Dermis microvascular lymphatic vessel endothelial cell (primary cell): Measurements from ENCODE around the gene SLC25A14. TPM values are rescaled to one million over a fixed set of nuclear protein-coding genes. Genes with fewer than 3 reads are reported as not detected.

Experiments used
- DNase-seq, 2 donors: peaks; one replicate each; pipeline versions ENCODE4 v3.0.0 to v3.0.0-alpha.2; 2010; ENCODE audit warnings: low read depth in 2 of 2
- total RNA-seq: library from RNA; depleted of rRNA; stranded (reverse); fragments of >200 nt; gene quantifications from 2 replicates; pipeline ENCODE4 v1.2.1, GENCODE V29; 2014

SLC25A14 gene
- total RNA-seq, 1 donor from 2014 or later = 6.4 TPM

DNA sequence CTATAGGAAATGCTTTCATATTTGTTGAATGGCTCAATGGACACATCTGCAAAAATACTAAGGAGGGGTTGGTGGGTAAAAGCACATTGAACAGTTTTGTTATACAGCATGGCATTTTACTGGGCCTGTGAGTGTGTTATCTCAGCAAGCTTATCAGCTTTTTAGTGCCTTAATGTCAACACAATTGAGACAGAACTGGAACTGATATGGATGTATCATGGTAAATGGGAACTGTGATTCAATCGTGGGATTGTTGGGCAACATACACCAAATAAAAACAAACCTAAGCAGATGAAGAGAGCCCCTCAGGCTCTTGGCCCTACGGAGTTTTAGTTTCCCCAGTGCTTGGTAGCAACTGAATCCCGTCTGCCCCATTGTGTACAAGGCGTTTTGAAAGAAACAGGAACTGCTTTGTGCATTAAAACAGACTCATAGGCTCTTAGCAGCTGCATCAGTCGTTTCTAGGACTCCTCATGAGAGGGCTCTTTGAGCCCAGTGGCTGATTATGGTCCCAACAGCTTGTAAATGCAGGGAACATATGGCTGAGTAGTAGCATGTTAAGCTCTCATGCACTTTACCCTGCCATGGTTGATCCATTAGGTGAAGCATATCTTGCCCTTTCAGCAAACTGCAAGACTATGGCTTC is 38.4 kb downstream of the SLC25A14 start:
- DNase-seq = no peak

DNA sequence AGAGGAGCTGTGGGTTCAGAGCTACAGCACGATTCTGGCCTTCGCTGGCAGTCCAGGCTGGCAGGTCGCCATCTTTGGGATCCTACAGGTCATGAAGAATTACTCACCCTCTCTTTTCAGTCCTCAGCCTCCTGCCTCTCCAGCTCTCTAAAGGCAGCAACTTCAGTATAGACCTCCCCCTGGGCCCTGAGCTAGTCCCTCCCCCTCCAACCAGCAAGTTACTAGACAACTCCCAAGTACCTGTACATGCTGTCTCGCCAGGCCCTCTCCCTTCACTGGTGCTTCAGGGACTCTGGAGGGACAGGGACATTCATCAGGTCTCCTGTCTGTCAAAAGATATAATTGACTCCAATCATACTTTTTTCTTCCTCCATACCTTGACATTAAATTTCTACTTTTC is 45.8 kb downstream of the SLC25A14 start, which contains the start of gene GPR119:
Gene GPR119, minus strand, starts transcription at position 155 of the 400 bp plus-strand sequence. CDS start 227 bp downstream, outside the sequence.
- no peak for DNase-seq

DNA sequence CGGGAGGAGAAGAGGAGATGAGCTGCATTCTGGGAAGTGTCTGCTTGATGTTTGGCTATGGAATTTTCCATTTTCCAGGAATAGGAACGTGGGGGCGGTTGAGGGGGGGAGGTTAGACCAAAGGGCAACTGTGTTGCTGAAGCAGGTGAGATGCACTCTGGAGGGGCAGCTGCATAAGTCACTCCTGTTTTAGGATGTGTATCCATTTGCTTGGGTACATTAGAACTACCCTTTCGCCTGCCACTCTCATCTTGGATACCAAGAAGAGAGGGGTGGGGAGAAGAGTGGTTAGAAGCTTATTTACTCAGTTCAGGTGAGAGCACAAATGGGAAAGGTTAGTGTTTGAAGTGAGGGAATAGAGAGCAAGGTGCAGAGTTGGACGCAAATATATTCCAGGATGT is 46.7 kb downstream of the SLC25A14 start:
- no peak for DNase-seq

DNA sequence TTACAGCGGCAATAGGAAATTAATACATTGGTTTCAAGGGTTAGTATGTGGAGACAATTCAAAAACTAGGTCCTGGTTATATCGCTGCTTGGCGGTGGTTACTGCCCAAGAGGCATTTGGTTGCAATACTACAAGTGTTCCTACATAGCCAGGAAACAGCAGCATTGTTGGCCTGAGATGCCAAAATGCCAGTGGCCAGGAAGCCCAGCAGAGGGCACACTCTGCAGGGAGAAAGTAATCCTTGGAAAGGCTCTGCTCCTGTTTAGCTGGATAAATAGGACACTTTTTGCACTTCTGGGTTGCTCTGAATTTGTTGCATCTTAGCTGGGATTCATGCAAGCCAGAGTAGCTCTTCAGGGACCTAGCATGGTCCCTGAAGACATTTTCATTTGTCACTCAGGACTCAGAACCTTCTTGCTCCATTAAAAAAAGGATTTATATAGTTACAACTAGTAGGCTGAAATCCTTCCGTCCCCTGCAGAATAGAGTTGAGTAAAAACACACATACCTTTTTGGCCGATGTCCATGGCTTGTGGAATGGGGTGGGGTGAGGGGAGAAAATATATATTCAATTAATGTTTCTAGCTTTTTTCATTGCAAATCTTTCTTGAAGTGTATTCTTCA is 53.8 kb downstream of the SLC25A14 start:
- DNase-seq = peak; percentile 12 to 44

DNA sequence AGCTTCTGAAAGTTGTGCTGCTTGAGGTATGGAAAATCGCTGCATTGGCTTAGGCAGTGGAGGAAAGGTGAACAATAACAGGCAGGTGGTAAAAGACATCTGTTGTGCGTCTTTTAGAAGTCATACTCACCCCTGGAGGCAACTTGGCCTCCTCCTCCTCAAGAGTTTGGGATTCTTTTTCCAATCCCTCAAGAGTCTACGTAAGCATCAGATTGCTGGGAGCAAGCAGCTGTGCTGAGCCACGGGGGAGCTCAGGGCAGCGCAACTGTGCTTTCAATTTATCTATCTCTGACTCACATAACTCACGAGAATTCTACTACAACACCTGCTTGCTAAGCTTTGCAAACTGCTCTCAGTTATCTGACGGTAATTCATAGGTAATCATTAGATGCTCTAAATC is 55.6 kb downstream of the SLC25A14 start:
- no peak for DNase-seq

DNA sequence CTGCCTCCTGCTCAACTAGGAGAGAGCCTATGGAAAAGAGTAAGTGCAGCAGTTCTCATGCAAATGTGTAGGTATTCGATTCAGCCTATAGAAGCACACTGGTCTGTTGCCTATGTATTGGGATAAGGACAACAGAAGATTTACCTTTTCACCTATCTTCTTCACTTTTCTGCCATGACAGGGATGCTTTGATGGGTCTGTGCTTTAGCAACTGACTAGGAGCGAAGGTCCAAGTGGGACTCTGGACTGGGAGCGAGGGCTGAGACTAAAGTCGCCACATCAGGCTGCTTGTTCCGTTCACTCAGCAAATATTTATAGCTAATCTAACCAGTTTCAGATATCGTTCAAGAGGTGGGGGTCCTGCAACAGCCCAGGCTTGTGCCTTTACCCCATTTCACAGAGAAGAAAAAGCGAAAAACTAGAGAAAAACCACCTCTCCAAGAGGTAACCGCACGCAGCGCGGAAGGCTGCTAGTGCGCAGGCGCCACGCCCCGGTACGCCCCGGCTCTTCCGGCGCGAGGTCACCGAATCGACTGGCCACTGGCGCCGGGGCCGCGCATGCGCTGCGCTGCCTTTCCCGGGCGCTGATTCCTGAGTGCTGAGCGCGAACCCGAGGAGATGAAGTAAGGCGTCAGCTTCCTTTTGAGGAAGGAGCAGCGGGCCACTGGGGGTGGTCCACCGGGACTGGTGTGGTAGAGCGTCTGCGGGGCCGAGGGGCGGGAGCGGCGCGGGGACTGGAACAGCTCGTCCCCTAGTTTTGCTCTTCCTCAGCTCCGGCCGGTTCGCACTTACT is 61.9 kb downstream of the SLC25A14 start, which contains the start of gene RBMX2:
Gene RBMX2, plus strand, starts transcription at position 573 of the 793 bp plus-strand sequence. Its CDS starts 46 bp downstream, at position 619.
- DNase-seq = peak; percentile 30 to 72

DNA sequence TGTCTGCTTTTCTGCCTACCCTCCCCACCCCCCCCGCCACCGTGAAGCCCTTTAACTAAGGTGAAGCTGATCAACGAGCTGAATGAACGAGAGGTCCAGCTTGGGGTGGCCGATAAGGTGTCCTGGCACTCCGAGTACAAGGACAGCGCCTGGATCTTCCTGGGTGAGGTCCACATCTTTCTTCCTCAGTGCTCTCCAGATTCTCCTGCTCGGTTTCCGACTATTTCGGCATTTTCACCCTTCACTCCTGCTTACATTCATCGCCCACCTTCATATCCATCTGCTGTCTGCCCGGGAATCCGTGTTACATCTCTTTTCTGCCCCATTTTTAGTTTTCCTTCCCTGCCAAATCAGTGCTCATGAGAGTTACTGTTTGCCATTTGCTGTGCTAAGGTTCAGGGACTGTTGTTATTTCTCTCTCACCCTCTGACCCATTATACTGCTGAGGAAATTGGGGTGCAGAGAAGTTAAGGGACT is 62.5 kb downstream of the SLC25A14 start:
- DNase-seq = no peak

DNA sequence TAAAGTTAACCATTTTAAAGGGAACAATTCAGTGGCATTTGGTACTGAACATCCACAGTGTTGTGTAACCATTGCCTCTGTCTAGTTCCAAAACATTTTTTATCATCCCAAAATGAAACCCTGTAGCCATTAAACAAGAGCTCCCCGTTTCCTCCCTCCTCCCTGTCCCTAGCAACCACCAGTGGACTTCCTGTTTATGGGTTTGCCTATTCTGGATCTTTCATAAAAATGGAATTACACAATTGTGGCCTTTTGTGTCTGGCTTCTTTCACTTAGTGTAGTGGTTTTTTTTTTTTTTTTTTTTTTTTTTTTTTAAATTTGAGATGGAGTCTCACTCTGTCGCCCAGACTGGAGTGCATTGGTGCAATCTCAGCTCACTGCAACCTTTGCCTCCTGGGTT is 73.7 kb downstream of the SLC25A14 start:
- DNase-seq = peak in 1 of 2 donors; percentile 14

DNA sequence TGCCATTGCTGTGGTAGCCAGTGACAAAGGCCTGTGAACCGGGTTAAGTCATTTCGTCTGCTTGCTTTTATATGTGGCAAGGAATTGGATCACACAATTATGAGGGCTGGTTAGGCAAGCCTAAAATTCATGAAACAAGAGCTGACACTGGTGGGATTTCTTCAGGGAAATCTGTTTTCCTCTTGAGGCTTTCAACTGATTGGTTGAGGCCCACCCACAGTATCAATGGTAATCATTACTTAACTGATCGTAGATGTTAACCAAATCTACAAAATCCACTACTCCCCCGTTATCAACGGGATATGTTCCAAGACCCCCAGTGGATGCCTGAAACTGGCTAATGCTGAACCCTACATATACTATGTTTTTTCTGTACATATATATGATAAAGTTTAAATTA is 75.1 kb downstream of the SLC25A14 start:
- DNase-seq = no peak

DNA sequence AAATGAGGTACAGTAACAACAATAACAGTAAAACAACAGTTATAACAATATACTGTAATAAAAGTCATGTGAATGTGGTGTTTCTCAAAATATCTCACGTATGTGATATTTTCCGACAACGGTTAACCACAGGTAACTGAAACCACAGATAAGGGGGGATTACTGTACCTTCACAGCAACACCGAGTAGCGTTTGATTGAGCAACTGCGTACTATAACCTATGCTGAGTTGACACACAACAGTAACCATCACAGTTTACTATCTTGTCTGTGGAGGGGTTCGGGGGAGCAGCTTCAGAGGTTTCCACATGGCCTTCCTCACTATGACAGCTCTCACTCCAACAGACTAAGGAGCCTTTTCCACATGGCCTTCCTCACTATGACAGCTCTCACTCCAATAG is 75.5 kb downstream of the SLC25A14 start:
- DNase-seq = no peak

DNA sequence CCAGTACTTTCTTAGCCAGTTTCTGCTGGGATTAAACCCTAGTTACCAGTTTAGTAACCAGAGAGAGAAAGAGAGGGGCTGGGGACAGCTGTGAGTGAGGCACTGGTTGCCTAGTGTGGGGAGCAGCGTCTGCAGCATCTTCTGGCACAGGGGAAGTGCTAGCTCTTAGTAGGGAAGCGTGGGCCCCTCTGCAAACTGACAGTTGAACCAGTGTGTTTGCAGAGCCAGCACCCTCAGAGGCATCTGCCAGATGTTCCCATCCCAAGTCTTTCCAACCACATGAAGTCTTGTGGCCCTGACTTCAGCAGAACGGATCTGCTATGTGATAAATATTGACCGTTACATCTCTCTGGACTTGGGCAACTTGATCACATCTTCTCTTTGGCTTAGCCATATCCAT is 77.1 kb downstream of the SLC25A14 start:
- no peak for DNase-seq

DNA sequence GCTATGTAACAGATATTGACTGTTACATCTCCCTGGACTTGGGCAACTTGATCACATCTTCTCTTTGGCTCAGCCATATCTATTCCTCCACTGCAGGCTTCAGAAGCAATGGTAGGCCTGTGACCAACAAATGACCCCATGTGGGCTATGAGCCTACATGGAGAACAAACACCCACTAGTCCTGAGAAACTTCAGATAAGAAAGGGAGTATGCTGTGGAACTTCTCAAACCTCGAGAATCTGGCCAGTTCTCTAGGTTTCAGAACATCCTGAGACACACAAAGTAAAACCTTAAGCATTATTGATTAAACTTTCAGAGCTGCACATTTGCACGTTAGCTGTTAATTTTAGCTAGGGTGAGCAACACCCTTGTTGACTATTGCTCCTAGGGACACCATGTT is 78.3 kb downstream of the SLC25A14 start:
- no peak for DNase-seq

DNA sequence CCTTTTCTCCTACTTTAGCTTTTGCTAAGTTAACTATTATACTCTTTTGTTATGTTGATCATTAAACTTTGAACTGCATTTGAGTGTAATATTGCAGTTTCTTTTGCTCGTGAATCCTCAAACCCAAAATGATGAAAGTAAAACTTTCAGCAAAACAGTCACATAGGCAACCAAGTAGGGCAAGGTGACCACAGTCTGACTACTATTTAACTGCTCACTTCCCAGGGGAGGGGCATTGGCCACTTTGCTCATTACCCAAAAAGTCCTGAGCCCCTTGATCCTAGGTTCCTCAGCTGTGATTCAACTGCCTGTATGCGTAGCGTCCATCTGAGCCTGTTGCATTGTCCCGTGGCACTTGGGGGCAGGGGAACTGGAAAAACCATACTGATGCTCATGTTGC is 79.0 kb downstream of the SLC25A14 start:
- DNase-seq = no peak

DNA sequence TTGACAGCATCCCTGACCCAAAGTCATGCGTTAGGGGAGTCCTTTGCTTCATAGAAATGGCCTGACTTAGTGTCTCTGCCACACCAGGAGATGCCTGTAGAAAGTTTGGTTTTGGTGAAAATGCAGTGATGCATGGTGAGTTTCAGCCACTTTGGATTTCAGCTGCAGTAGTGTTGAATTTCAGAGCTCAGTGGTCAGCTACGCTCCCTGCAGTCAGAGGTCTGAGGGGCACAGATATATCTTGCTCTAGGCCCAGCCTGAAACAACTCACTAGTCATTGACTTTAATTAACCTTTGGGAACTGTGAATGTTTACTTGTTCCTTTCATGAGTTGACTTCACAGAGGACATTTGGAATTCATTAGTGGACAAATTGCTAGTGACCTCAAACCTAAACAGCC is 79.5 kb downstream of the SLC25A14 start:
- DNase-seq = no peak

Other genes starting within 250 kb of the SLC25A14 start
- 9.8 and 14.3 TPM in 2 replicates for gene ELF4, start 229.4 kb upstream of the SLC25A14 start, total RNA-seq
- 11.6 and 16.4 TPM in 2 replicates for gene AIFM1, start 174.1 kb upstream of the SLC25A14 start, total RNA-seq
- 0.25 and 0.26 TPM in 2 replicates for gene RAB33A, start 168.0 kb upstream of the SLC25A14 start, total RNA-seq
- 1.5 and 2.3 TPM in 2 replicates for gene ZNF280C, start 71.0 kb upstream of the SLC25A14 start, total RNA-seq
- gene GPR119, start 45.8 kb downstream of the SLC25A14 start, total RNA-seq = not detected in 2 replicates
- 19.6 and 20.4 TPM in 2 replicates for gene RBMX2, start 62.1 kb downstream of the SLC25A14 start, total RNA-seq